Testis (tissue), 3 donors: ENCODE data around the gene GARNL3. TPM values are rescaled to one million over a fixed set of nuclear protein-coding genes. Genes with fewer than 3 reads are reported as not detected.

Experiments used
- DNase-seq: peaks from one replicate; pipeline ENCODE4 v3.0.0-alpha.2; 2019
- H3K27ac ChIP-seq, 2 donors: fragments of 200-600 bp; sonication (generic); one replicate each; pipeline ENCODE4 v1.5.1; 2019
- H3K27me3 ChIP-seq: fragments of 200-600 bp; sonication (generic); one replicate; pipeline ENCODE4 v1.5.1; 2019
- H3K36me3 ChIP-seq: fragments of 200-600 bp; sonication (generic); one replicate; pipeline ENCODE4 v1.5.1; 2017; ENCODE audit warnings: low read depth; ENCODE audit errors: missing control alignments
- H3K4me1 ChIP-seq: fragments of 200-600 bp; sonication (generic); one replicate; pipeline ENCODE4 v1.5.1; 2019
- H3K4me3 ChIP-seq, 2 donors: fragments of 200-600 bp; sonication (generic); one replicate each; pipeline ENCODE4 v1.5.1; 2017 to 2019
- H3K9me3 ChIP-seq: fragments of 200-600 bp; sonication (generic); one replicate; pipeline ENCODE4 v1.5.1; 2017
- CTCF ChIP-seq, 3 experiments: fragments of 450-650 bp in 2 of 3; fragments of 200-600 bp in 1 of 3; sonication (generic) in 1 of 3; IDR thresholded peaks; one replicate each; pipeline ENCODE4 v1.5.1; 2016 to 2019; ENCODE audit warnings: antibody characterized with exemption in 3 of 3, mild to moderate bottlenecking in 2 of 3, moderate library complexity in 1 of 3
- POLR2A ChIP-seq: fragments of 450-650 bp; IDR thresholded peaks from one replicate; pipeline ENCODE4 v1.6.1; 2017; ENCODE audit warnings: antibody characterized with exemption, mild to moderate bottlenecking, moderate library complexity
- WGBS, 2 donors: methylation state at CpG; one replicate each; pipeline ENCODE4 v1.1.5; 2018; 5-methylcytosine and 5-hydroxymethylcytosine counted together
- intact Hi-C: fragments of 100-400 bp; cut with DNase I; formaldehyde crosslinking; loops from one replicate; pipeline ENCODE4 v1.15.1; 2023; ENCODE audit warnings: low total_unique reads
- polyA plus RNA-seq: library from polyadenylated mRNA; stranded (reverse); fragments of 350-450 nt; fragmentation: Illumina TruSeq; extraction: RNeasy Lipid Tissue Mini Kit (QIAGEN cat#74804); gene quantifications from one replicate; pipeline ENCODE4 v1.2.3, GENCODE V29; 2014; ENCODE audit warnings: low read depth, low replicate concordance; ENCODE audit not compliant: insufficient read depth
- total RNA-seq, 2 donors: library from RNA; depleted of rRNA; stranded (reverse); fragments of >200 nt; gene quantifications; one replicate each; pipeline ENCODE4 v1.2.3, GENCODE V29; 2016

Gene GARNL3
- total and polyA plus RNA-seq, 3 donors from 2014 or later, result 12.9 to 42.8 (median 25.9) TPM

GRCh38 chr9:127384016-127384730 lies 119.6 kb downstream of the GARNL3 start:
- no peaks in the 10 kb centered on the region for H3K27me3 ChIP-seq
- intact Hi-C loops, result no loop called here
- no peaks in the 10 kb centered on the region for H3K4me1 ChIP-seq
- 86 to 90% methylated on average over 10 to 11 of the region's 11 CpGs for WGBS, 2 donors
- DNase-seq, result no peak
- H3K9me3 ChIP-seq, result no peaks in the 10 kb centered on the region
- no peak overlapping the region for H3K4me3 ChIP-seq
- TF ChIP-seq POLR2A, result no peak
- TF ChIP-seq CTCF (IDR thresholded peaks at IDR 0.05), result no peak
- H3K27ac ChIP-seq, result no peak overlapping the region
- no peaks in the 10 kb centered on the region for H3K36me3 ChIP-seq

GRCh38 chr9:127384901-127385300 lies 120.3 kb downstream of the GARNL3 start:
- no peaks in the 10 kb centered on the region for H3K4me1 ChIP-seq
- H3K27me3 ChIP-seq, result no peaks in the 10 kb centered on the region
- no peak overlapping the region for H3K27ac ChIP-seq
- H3K36me3 ChIP-seq, result no peaks in the 10 kb centered on the region
- no peak for TF ChIP-seq POLR2A
- no peak for TF ChIP-seq CTCF (IDR thresholded peaks at IDR 0.05)
- H3K9me3 ChIP-seq, result no peaks in the 10 kb centered on the region
- no peak overlapping the region for H3K4me3 ChIP-seq
- intact Hi-C loops, result no loop called here
- 87 to 90% methylated on average over 13 of the region's 13 CpGs for WGBS, 2 donors
- no peak for DNase-seq

- DNase-seq, result no peak
Measured at GRCh38 chr9:127386249-127386648, 121.7 kb downstream of the GARNL3 start.

GRCh38 chr9:127386981-127387380 lies 122.4 kb downstream of the GARNL3 start:
- H3K27ac ChIP-seq, result no peak overlapping the region
- intact Hi-C loops, result no loop called here
- DNase-seq, result no peak
- no peak overlapping the region for H3K4me3 ChIP-seq
- H3K27me3 ChIP-seq, result no peaks in the 10 kb centered on the region
- no peaks in the 10 kb centered on the region for H3K4me1 ChIP-seq
- H3K36me3 ChIP-seq, result no peaks in the 10 kb centered on the region
- WGBS, 2 donors, result 90 to 96% methylated on average over 10 of the region's 10 CpGs
- H3K9me3 ChIP-seq, result no peaks in the 10 kb centered on the region
- TF ChIP-seq CTCF (IDR thresholded peaks at IDR 0.05) (no peak), POLR2A (no peak)

More at GRCh38 chr9:127386249-127386648, 121.7 kb downstream of the GARNL3 start:
- intact Hi-C loops, result no loop called here
- Histone ChIP-seq H3K27me3 (no peaks in the 10 kb centered on the region), H3K27ac (no peak overlapping the region), H3K36me3 (no peaks in the 10 kb centered on the region), H3K4me1 (no peaks in the 10 kb centered on the region), H3K4me3 (no peak overlapping the region), H3K9me3 (no peaks in the 10 kb centered on the region)
- TF ChIP-seq POLR2A, result no peak
- no peak for TF ChIP-seq CTCF (IDR thresholded peaks at IDR 0.05)
- 87 to 89% methylated on average over 4 of the region's 4 CpGs for WGBS, 2 donors
